H1 (cell line): Measurements from ENCODE around the gene ABCB11. TPM values are rescaled to one million over a fixed set of nuclear protein-coding genes. Genes with fewer than 3 reads are reported as not detected.

Experiments
- CREB1 ChIP-seq: IDR thresholded peaks from 2 replicates; pipeline ENCODE4 v1.6.1; 2012; ENCODE audit warnings: inconsistent platforms
- GTF2F1 ChIP-seq: IDR thresholded peaks from 2 replicates; pipeline ENCODE4 v1.6.1; 2012; ENCODE audit warnings: low read depth, low read length, improper control_type of control experiment, borderline replicate concordance
- HDAC2 ChIP-seq, 2 experiments: fragments of 300-600 bp in 1 of 2; sonication (generic) in 1 of 2; IDR thresholded peaks; 2 replicates each; pipeline ENCODE4 v1.6.1; 2011 to 2012; ENCODE audit warnings: low read depth in 2 of 2, low read length in 2 of 2, mild to moderate bottlenecking in 2 of 2, moderate library complexity in 2 of 2, borderline replicate concordance in 1 of 2, inconsistent platforms in 1 of 2
- polyA plus RNA-seq, 7 experiments: library from polyadenylated mRNA; depleted of rRNA in 3 of 7; stranded (reverse) in 5 of 7; unstranded in 2 of 7; fragments of >200 nt in 5 of 7; fragments of 200-250 nt in 2 of 7; gene quantifications; 1 replicate in 5 of 7; 2 replicates in 1 of 7; 4 replicates in 1 of 7; pipeline versions ENCODE4 v1.2.1 to v1.2.3, GENCODE V29; 2011 to 2013; ENCODE audit warnings: missing spikeins in 2 of 7, mixed read lengths in 2 of 7
- total RNA-seq: library from RNA; stranded (reverse); fragmentation: NEBNext Ultra II Directional; extraction: Animal tissue kit (Norgen Biotek cat#: 25700); gene quantifications from 2 replicates; pipeline ENCODE4 v1.2.1, GENCODE V29; 2021
- TF ChIP-seq, protein P1 (sequence below), 3 experiments: IDR thresholded peaks; 1 replicate in 2 of 3; 2 replicates in 1 of 3; pipeline versions ENCODE4 v1.5.1 to v1.6.1; 2011; ENCODE audit warnings: low read length in 3 of 3, mild to moderate bottlenecking in 3 of 3, inconsistent platforms in 2 of 3, low read depth in 1 of 3, moderate library complexity in 1 of 3; ENCODE audit not compliant: insufficient read depth in 1 of 3; ENCODE audit errors: control extremely low read depth in 1 of 3

The ABCB11 gene
- total and polyA plus RNA-seq, 2 of the 8 experiments (the other 6 are each of a cell fraction or from before 2014, with no cell fraction given), result not detected

DNA sequence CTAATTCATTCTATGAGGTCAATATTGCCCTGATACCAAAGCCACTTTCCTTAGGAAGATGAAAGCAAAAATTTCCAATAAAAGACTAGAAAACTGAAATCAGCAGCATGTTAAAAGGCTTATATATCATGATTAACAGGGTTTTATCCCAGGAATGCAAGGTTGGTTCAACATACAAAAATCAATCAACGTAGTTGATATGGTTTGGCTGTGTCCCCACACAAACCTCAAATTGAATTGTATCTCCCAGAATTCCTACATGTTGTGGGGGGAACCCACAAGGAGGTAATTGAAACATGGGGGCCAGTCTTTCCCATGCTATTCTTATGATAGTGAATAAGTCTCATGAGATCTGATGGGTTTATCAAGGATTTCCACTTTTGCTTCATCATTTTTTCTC lies 11.7 kb upstream of the ABCB11 start (continued):
- TF ChIP-seq, protein P1, sequence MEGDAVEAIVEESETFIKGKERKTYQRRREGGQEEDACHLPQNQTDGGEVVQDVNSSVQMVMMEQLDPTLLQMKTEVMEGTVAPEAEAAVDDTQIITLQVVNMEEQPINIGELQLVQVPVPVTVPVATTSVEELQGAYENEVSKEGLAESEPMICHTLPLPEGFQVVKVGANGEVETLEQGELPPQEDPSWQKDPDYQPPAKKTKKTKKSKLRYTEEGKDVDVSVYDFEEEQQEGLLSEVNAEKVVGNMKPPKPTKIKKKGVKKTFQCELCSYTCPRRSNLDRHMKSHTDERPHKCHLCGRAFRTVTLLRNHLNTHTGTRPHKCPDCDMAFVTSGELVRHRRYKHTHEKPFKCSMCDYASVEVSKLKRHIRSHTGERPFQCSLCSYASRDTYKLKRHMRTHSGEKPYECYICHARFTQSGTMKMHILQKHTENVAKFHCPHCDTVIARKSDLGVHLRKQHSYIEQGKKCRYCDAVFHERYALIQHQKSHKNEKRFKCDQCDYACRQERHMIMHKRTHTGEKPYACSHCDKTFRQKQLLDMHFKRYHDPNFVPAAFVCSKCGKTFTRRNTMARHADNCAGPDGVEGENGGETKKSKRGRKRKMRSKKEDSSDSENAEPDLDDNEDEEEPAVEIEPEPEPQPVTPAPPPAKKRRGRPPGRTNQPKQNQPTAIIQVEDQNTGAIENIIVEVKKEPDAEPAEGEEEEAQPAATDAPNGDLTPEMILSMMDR (IDR thresholded peaks at IDR 0.05; ENCODE audit: control extremely low read depth in 1 of 3, insufficient read depth in 1 of 3, low read depth in 1 of 3, low read length in 3 of 3), result no peak
- TF ChIP-seq CREB1, result no peak
- TF ChIP-seq GTF2F1, result no peak
- TF ChIP-seq HDAC2 (IDR thresholded peaks at IDR 0.05; ENCODE audit: borderline replicate concordance in 1 of 2, low read depth in 2 of 2, low read length in 2 of 2), result no peak
